ENCODE results near the gene TK1. TPM values are rescaled to one million over a fixed set of nuclear protein-coding genes. Genes with fewer than 3 reads are reported as not detected.
A peak's percentile ranks its signal among the peaks of the same experiment; 100 is the strongest.

Gene TK1
- polyA plus RNA-seq, 1 of the 3 experiments (the other 2 are of a cell fraction): 112 TPM

- no peak for TF ChIP-seq ELF1 (IDR thresholded peaks at IDR 0.05)
- peak; percentile 87 for TF ChIP-seq SIN3A (IDR thresholded peaks at IDR 0.05; ENCODE audit: borderline replicate concordance, low read depth, low read length)
- TF ChIP-seq EZH2phosphoT487 (IDR thresholded peaks at IDR 0.05; ENCODE audit: borderline replicate concordance, low read depth): no peak
- TF ChIP-seq IRF3 (IDR thresholded peaks at IDR 0.05; ENCODE audit: low read depth, low read length): no peak
- peak; percentile 40; the same call in 1 of the 2 replicates for TF ChIP-seq SMC3 (IDR thresholded peaks at IDR 0.05; ENCODE audit: low read depth, low read length)
- no peak; the same call in 1 of the 2 replicates for TF ChIP-seq NFIC (IDR thresholded peaks at IDR 0.05; ENCODE audit: borderline replicate concordance)
- no peak for TF ChIP-seq EP300 (IDR thresholded peaks at IDR 0.05; ENCODE audit: borderline replicate concordance in 1 of 2, low read depth in 1 of 2, low read length in 1 of 2)
- TF ChIP-seq, protein P1, sequence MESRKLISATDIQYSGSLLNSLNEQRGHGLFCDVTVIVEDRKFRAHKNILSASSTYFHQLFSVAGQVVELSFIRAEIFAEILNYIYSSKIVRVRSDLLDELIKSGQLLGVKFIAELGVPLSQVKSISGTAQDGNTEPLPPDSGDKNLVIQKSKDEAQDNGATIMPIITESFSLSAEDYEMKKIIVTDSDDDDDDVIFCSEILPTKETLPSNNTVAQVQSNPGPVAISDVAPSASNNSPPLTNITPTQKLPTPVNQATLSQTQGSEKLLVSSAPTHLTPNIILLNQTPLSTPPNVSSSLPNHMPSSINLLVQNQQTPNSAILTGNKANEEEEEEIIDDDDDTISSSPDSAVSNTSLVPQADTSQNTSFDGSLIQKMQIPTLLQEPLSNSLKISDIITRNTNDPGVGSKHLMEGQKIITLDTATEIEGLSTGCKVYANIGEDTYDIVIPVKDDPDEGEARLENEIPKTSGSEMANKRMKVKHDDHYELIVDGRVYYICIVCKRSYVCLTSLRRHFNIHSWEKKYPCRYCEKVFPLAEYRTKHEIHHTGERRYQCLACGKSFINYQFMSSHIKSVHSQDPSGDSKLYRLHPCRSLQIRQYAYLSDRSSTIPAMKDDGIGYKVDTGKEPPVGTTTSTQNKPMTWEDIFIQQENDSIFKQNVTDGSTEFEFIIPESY (IDR thresholded peaks at IDR 0.05; ENCODE audit: borderline replicate concordance, low read depth): no peak
- no peak for TF ChIP-seq TCF12 (IDR thresholded peaks at IDR 0.05)
- TF ChIP-seq FOSL2 (IDR thresholded peaks at IDR 0.05; ENCODE audit: borderline replicate concordance, low read depth): no peak
- peak; percentile 35 for TF ChIP-seq RAD21 (IDR thresholded peaks at IDR 0.05; ENCODE audit: low read length)
Measured at GRCh38 chr17:78186692-78187595, at the start of gene TK1, which contains the start of gene AFMID (continued).

GRCh38 chr17:78235885-78236284, 49.0 kb upstream of the TK1 start:
- POLR2A ChIA-PET: interaction anchor here (2.1 kb wide), 1 partner anchor 10 kb away, joined by 16 read pairs; no protein-coding TSS in a partner anchor
- no peak overlapping the region for H3K4me3 ChIP-seq (ENCODE audit: low read depth in 2 of 2, low read length in 1 of 2)
- 76% methylated on average over 7 of the region's 8 CpGs for WGBS (ENCODE audit: low lambda C conversion rate)
- no peaks in the 10 kb centered on the region for H3K9me3 ChIP-seq
- CTCF ChIA-PET: interaction anchor here (0.9 to 6.4 kb wide), 4 partner anchors 10 to 186 kb away, joined by 4 to 95 read pairs (median 10); no protein-coding TSS in a partner anchor
- H4K20me1 ChIP-seq (ENCODE audit: insufficient read depth): no peaks in the 10 kb centered on the region
- H3K4me1 ChIP-seq (ENCODE audit: control insufficient read depth in 1 of 2, insufficient read depth in 2 of 2, low read depth in 1 of 2, low read length in 1 of 2): peaks cover 0 to 36% of the 10 kb centered on the region in 2 experiments; a peak in 1 of 4 replicates
- no peak overlapping the region for H2AFZ ChIP-seq (ENCODE audit: low read depth)
- H3K27ac ChIP-seq (ENCODE audit: low read depth in 2 of 2, low read length in 1 of 2): no peak overlapping the region; a peak in 1 of 4 replicates
- no peaks in the 10 kb centered on the region for H3K36me3 ChIP-seq (replicated peaks in 1 of 2; ENCODE audit: control insufficient read depth in 1 of 2, insufficient read depth in 2 of 2, low read length in 1 of 2)
- H3K4me2 ChIP-seq: no peak overlapping the region
- H3K27me3 ChIP-seq (ENCODE audit: insufficient read depth): peaks cover 18% of the 10 kb centered on the region
- no peak overlapping the region for H3K9ac ChIP-seq
- no peaks in the 10 kb centered on the region for H3K79me2 ChIP-seq (ENCODE audit: insufficient read depth)
- TF ChIP-seq FOXJ3 (CRISPR knock-in tag; IDR thresholded peaks at IDR 0.05): no peak
- no peak for TF ChIP-seq CHD2 (IDR thresholded peaks at IDR 0.05; ENCODE audit: low read length, partially characterized antibody)
- no peak for TF ChIP-seq TCF12 (IDR thresholded peaks at IDR 0.05)
- no peak for TF ChIP-seq SMC3 (IDR thresholded peaks at IDR 0.05; ENCODE audit: low read depth, low read length)
- no peak for TF ChIP-seq CTCF (IDR thresholded peaks at IDR 0.05)
- no peak for TF ChIP-seq IRF3 (IDR thresholded peaks at IDR 0.05; ENCODE audit: low read depth, low read length)
- no peak for TF ChIP-seq RFX5 (IDR thresholded peaks at IDR 0.05; ENCODE audit: low read length)
- no peak for TF ChIP-seq RAD21 (IDR thresholded peaks at IDR 0.05; ENCODE audit: low read length)
- TF ChIP-seq, protein P2, sequence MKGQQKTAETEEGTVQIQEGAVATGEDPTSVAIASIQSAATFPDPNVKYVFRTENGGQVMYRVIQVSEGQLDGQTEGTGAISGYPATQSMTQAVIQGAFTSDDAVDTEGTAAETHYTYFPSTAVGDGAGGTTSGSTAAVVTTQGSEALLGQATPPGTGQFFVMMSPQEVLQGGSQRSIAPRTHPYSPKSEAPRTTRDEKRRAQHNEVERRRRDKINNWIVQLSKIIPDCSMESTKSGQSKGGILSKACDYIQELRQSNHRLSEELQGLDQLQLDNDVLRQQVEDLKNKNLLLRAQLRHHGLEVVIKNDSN (IDR thresholded peaks at IDR 0.05; ENCODE audit: borderline replicate concordance, low read depth): no peak
- no peak for TF ChIP-seq NRF1 (IDR thresholded peaks at IDR 0.05; ENCODE audit: low read depth, low read length)
- TF ChIP-seq YY1 (IDR thresholded peaks at IDR 0.05; ENCODE audit: low read depth): no peak
- no peak for TF ChIP-seq GATA2 (CRISPR knock-in tag; IDR thresholded peaks at IDR 0.05)
- no peak for TF ChIP-seq ELF1 (IDR thresholded peaks at IDR 0.05)
- no peak for TF ChIP-seq FOSL2 (IDR thresholded peaks at IDR 0.05; ENCODE audit: borderline replicate concordance, low read depth)
- DNase-seq: no peak
- H3F3A ChIP-seq (replicated peaks; ENCODE audit: insufficient read depth): no peaks in the 10 kb centered on the region
- no peaks in the 10 kb centered on the region for H3K9me2 ChIP-seq

Measured in SK-N-SH (cell line).